Endodermal cell (in vitro differentiated cells): ENCODE results near the gene ZNF594. TPM values are rescaled to one million over a fixed set of nuclear protein-coding genes. Genes with fewer than 3 reads are reported as not detected.
"Not testable (repeated sequence)": the region's sequence is repeated elsewhere in the genome, so short reads cannot be mapped to it uniquely, and the experiment has no call there.

Source experiments
- DNase-seq: peaks from one replicate; pipeline ENCODE4 v3.0.0-alpha.2; 2017
- H3K27ac ChIP-seq: 2 replicates; pipeline ENCODE4 v1.5.1; 2013; ENCODE audit warnings: mild to moderate bottlenecking, low read depth, low read length, moderate library complexity
- H3K27me3 ChIP-seq: 2 replicates; pipeline ENCODE4 v1.6.1; 2013; ENCODE audit warnings: mild to moderate bottlenecking, low read length, moderate library complexity; ENCODE audit not compliant: insufficient read depth, control insufficient read depth, poor library complexity, severe bottlenecking
- H3K36me3 ChIP-seq: 2 replicates; pipeline ENCODE4 v1.7.0; 2013; ENCODE audit warnings: mild to moderate bottlenecking, low read length, moderate library complexity; ENCODE audit not compliant: control insufficient read depth, insufficient read depth
- H3K4me1 ChIP-seq: one replicate; pipeline ENCODE4 v1.7.0; 2013; ENCODE audit warnings: low read length; ENCODE audit not compliant: control insufficient read depth, insufficient read depth
- H3K4me3 ChIP-seq: 2 replicates; pipeline ENCODE4 v1.5.1; 2013; ENCODE audit warnings: mild to moderate bottlenecking, low read length, moderate library complexity
- H3K9ac ChIP-seq: 2 replicates; pipeline ENCODE4 v1.6.1; 2013; ENCODE audit warnings: mild to moderate bottlenecking, low read length, moderate library complexity; ENCODE audit not compliant: poor library complexity, severe bottlenecking; ENCODE audit errors: extremely low read depth
- H3K9me3 ChIP-seq: 2 replicates; pipeline ENCODE4 v1.6.1; 2013; ENCODE audit warnings: mild to moderate bottlenecking, low read length, moderate library complexity; ENCODE audit not compliant: control insufficient read depth
- H3K27ac Mint-ChIP-seq: 2 replicates; pipeline ENCODE4 v1.8.0; 2020; ENCODE audit warnings: mixed read lengths
- H3K27me3 Mint-ChIP-seq: 2 replicates; pipeline ENCODE4 v1.8.0; 2021; ENCODE audit warnings: mild to moderate bottlenecking, mixed read lengths; ENCODE audit not compliant: insufficient read depth
- H3K36me3 Mint-ChIP-seq: 2 replicates; pipeline ENCODE4 v1.8.0; 2020; ENCODE audit warnings: low read depth, mixed read lengths
- H3K4me1 Mint-ChIP-seq: 2 replicates; pipeline ENCODE4 v1.8.0; 2020; ENCODE audit warnings: mixed read lengths
- H3K4me3 Mint-ChIP-seq: 2 replicates; pipeline ENCODE4 v1.8.0; 2020; ENCODE audit warnings: mild to moderate bottlenecking, moderate library complexity, mixed read lengths
- H3K9me3 Mint-ChIP-seq: 2 replicates; pipeline ENCODE4 v1.8.0; 2020; ENCODE audit warnings: mild to moderate bottlenecking, mixed read lengths
- CTCF ChIP-seq: fragments of 200-600 bp; sonication (generic); conservative IDR thresholded peaks from 2 replicates; pipeline ENCODE4 v1.5.0; 2021; ENCODE audit warnings: antibody characterized with exemption, mild to moderate bottlenecking
- WGBS, 2 experiments: methylation state at CpG; one replicate each; pipeline versions ENCODE4 v1.1.5 to v1.1.7; 2013; ENCODE audit warnings: missing lambda C conversion rate in 2 of 2, mixed read lengths in 1 of 2; ENCODE audit not compliant: insufficient coverage in 1 of 2, insufficient read length in 1 of 2; 5-methylcytosine and 5-hydroxymethylcytosine counted together
- total RNA-seq, 2 donors: library from RNA; stranded (reverse); fragmentation: NEBNext Ultra II Directional in 1 of 2; extraction: Animal tissue kit (Norgen Biotek cat#: 25700) in 1 of 2; gene quantifications; 2 replicates in 1 of 2; 3 replicates in 1 of 2; pipeline ENCODE4 v1.2.1, GENCODE V29; 2021

The ZNF594 gene
- total RNA-seq, 2 donors from 2014 or later = 13.9 to 15.5 TPM

GRCh38 chr17:5226940-5227878 lies 35.5 kb upstream of the ZNF594 start:
- H3K36me3 ChIP-seq = no peaks in the 10 kb centered on the region
- Mint-ChIP-seq H3K9me3 (no peaks in the 10 kb centered on the region), H3K27me3 (peaks cover 2% of the 10 kb centered on the region), H3K36me3 (peaks cover 7% of the 10 kb centered on the region), H3K27ac (no peak overlapping the region), H3K4me1 (peaks cover 1% of the 10 kb centered on the region), H3K4me3 (no peak overlapping the region)
- 92 to 94% methylated on average over 9 to 14 of the region's 15 CpGs for WGBS, 2 experiments
- no peak for DNase-seq
- peaks cover 3% of the 10 kb centered on the region for H3K9me3 ChIP-seq
- no peak overlapping the region for H3K4me3 ChIP-seq
- H3K9ac ChIP-seq = no peak overlapping the region
- no peaks in the 10 kb centered on the region for H3K4me1 ChIP-seq
- TF ChIP-seq CTCF = no peak
- H3K27me3 ChIP-seq = no peaks in the 10 kb centered on the region
- H3K27ac ChIP-seq = no peak overlapping the region

- H3K36me3 Mint-ChIP-seq = peaks cover 3% of the 10 kb centered on the region
- Histone ChIP-seq H3K36me3 (no peaks in the 10 kb centered on the region), H3K4me3 (no peak overlapping the region), H3K4me1 (no peaks in the 10 kb centered on the region), H3K9ac (no peak overlapping the region), H3K27me3 (no peaks in the 10 kb centered on the region), H3K27ac (no peak overlapping the region), H3K9me3 (no peaks in the 10 kb centered on the region)
- H3K4me1 Mint-ChIP-seq = no peaks in the 10 kb centered on the region
- no peaks in the 10 kb centered on the region for H3K9me3 Mint-ChIP-seq
- H3K27ac Mint-ChIP-seq = no peak overlapping the region
- H3K27me3 Mint-ChIP-seq = peaks cover 2% of the 10 kb centered on the region
- DNase-seq = no peak
- no peak overlapping the region for H3K4me3 Mint-ChIP-seq
- WGBS, 2 experiments = 95 to 98% methylated on average over 15 to 17 of the region's 17 CpGs
- TF ChIP-seq CTCF = no peak
Measured at GRCh38 chr17:5225668-5226457, 34.2 kb upstream of the ZNF594 start.

- not testable (repeated sequence) for H3K9me3 ChIP-seq
Measured at GRCh38 chr17:5221912-5222311, 30.2 kb upstream of the ZNF594 start.

More at GRCh38 chr17:5221912-5222311, 30.2 kb upstream of the ZNF594 start:
- not testable (repeated sequence) for H3K9ac ChIP-seq, H3K27me3 Mint-ChIP-seq, H3K27ac ChIP-seq, DNase-seq, H3K36me3 Mint-ChIP-seq, H3K27ac Mint-ChIP-seq, H3K4me3 ChIP-seq, H3K9me3 Mint-ChIP-seq, H3K4me1 Mint-ChIP-seq, H3K4me3 Mint-ChIP-seq, H3K27me3 ChIP-seq, H3K4me1 ChIP-seq, H3K36me3 ChIP-seq
- WGBS, 2 experiments = 95 to 100% methylated on average over 8 to 12 of the region's 12 CpGs
